IPS-18a (cell line): ENCODE data around the gene ARAF.
A peak's percentile ranks its signal among the peaks of the same experiment; 100 is the strongest.

Source experiments
- H3K27ac ChIP-seq: one replicate; pipeline ENCODE4 v1.5.1; 2013; ENCODE audit warnings: low read length
- H3K27me3 ChIP-seq: one replicate; pipeline ENCODE4 v1.6.1; 2013; ENCODE audit warnings: mild to moderate bottlenecking, low read length; ENCODE audit not compliant: control insufficient read depth, insufficient read depth
- H3K36me3 ChIP-seq: one replicate; pipeline ENCODE4 v1.6.1; 2013; ENCODE audit warnings: low read depth, low read length; ENCODE audit not compliant: control insufficient read depth
- H3K4me1 ChIP-seq: one replicate; pipeline ENCODE4 v1.6.1; 2013; ENCODE audit warnings: low read depth, low read length; ENCODE audit not compliant: control insufficient read depth
- H3K4me3 ChIP-seq: one replicate; pipeline ENCODE4 v1.5.1; 2013; ENCODE audit warnings: low read length
- H3K9ac ChIP-seq: one replicate; pipeline ENCODE4 v1.6.1; 2013; ENCODE audit warnings: mild to moderate bottlenecking, low read length, moderate library complexity
- H3K9me3 ChIP-seq: one replicate; pipeline ENCODE4 v1.6.1; 2013; ENCODE audit warnings: low read depth, low read length; ENCODE audit not compliant: control insufficient read depth

ARAF gene

DNA sequence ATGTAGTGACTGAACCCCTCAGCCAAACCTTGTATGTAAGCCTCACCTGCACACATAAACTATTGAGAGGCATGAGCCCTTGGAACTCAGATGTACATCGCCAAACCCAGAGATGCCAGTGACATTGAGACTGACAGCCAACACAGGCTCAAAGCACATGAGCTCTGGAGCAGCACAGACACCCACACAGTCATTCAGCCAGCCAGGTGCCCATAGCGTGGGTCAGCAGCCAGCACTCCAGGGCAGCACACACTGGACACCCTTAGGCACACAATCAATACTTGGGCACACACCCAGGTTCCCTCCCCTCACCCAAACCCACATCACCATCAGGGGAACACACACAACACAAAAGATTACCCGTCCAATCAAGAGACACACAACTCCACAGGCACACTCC lies 16.9 kb downstream of the ARAF start:
- Histone ChIP-seq H3K4me3 (no peak overlapping the region), H3K27ac (no peak overlapping the region), H3K36me3 (no peaks in the 10 kb centered on the region), H3K9me3 (no peaks in the 10 kb centered on the region), H3K4me1 (peaks cover 3% of the 10 kb centered on the region), H3K9ac (no peak overlapping the region), H3K27me3 (no peaks in the 10 kb centered on the region)

DNA sequence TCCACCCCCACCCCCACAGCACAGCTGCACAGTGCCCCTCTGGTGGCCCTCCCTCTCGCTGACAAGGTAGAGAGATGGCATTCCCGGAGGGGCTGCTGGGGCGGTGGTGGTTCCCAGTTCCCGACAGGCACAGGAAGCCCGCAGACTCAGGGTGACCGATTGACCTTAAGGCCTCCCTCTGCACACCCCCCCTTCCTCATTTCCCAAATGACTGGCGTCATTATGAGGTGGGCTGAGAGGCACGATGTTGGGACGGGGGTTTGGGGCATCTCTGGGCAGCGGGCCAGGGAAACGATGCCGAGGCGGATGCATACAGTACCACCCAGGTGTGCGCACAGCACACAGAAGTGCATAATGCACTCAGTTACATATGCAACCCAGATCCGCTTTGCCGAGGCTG lies 17.7 kb downstream of the ARAF start:
- no peaks in the 10 kb centered on the region for H3K27me3 ChIP-seq
- no peaks in the 10 kb centered on the region for H3K36me3 ChIP-seq
- no peaks in the 10 kb centered on the region for H3K4me1 ChIP-seq
- no peaks in the 10 kb centered on the region for H3K9me3 ChIP-seq
- H3K27ac ChIP-seq, result no peak overlapping the region
- H3K9ac ChIP-seq, result no peak overlapping the region
- no peak overlapping the region for H3K4me3 ChIP-seq

DNA sequence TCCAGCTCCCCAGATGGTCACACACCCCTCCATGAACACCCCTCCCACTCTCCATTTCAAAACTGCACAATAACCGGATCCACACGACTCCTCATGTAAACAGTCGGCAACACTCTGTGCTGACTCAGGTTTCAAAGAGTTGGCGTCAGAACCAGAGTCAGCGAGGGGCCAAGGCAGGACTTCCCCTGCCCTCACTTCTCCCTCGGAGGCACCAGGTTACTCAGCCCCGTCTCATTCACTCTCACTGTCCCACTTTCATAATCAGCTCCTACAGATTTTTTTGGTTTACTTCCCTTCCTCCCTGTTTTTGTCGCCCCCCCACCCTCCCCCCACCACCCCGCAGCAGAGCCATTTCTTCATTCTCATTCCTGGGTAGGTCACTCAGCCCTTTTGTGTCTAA lies 18.5 kb downstream of the ARAF start:
- no peaks in the 10 kb centered on the region for H3K4me1 ChIP-seq
- no peak overlapping the region for H3K4me3 ChIP-seq
- no peaks in the 10 kb centered on the region for H3K36me3 ChIP-seq
- H3K9ac ChIP-seq, result no peak overlapping the region
- H3K27me3 ChIP-seq, result no peaks in the 10 kb centered on the region
- no peak overlapping the region for H3K27ac ChIP-seq
- H3K9me3 ChIP-seq, result peaks cover 3% of the 10 kb centered on the region

DNA sequence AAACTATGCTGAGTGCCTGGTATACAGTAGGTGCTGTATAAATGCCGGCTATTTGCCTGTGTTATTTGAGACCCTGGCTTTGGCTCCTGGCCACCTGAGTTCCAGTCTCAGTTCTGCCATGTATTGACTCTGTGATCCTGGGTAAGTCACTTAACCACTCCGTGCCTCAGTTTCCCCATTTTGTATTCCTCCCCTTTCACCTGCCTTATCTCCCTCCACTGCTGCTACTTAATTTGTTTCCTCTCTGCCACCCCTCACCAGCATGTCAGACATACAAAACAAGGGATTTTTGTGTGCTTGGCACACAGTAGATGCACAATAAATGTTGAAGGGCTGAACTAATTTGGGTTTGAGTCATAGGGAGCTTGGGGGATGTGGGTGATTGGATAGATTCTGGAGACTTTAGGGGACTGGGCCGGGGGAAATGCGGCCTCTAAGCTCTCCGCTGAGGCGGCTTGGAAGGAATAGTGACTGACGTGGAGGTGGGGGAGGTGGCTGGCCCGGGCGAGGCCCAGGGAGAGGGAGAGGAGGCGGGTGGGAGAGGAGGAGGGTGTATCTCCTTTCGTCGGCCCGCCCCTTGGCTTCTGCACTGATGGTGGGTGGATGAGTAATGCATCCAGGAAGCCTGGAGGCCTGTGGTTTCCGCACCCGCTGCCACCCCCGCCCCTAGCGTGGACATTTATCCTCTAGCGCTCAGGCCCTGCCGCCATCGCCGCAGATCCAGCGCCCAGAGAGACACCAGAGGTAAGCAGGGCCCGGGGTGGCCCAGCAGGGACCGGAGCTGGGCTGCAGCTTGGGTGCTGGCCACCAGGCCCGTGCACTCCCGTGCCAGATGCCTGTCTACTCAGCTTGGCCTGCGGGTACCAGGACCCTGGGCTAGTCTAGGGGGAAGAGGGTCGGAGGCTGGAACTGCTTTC lies 21.0 kb downstream of the ARAF start, which contains the start of gene TIMP1:
Gene TIMP1, plus strand, starts transcription at position 706 of the 917 bp plus-strand sequence. CDS start 980 bp downstream, outside the sequence.
- Histone ChIP-seq H3K9ac (no peak within 1 kb of the TSS), H3K4me1 (no peaks in the 10 kb centered on the region), H3K27ac (no peak within 1 kb of the TSS), H3K36me3 (no peaks in the 10 kb centered on the region), H3K4me3 (peak within 1 kb of the TSS; percentile 46), H3K27me3 (no peaks in the 10 kb centered on the region), H3K9me3 (peaks cover 8% of the 10 kb centered on the region)

- Histone ChIP-seq H3K27me3 (no peaks in the 10 kb centered on the region), H3K27ac (no peak overlapping the region), H3K36me3 (no peaks in the 10 kb centered on the region), H3K4me3 (no peak overlapping the region), H3K9ac (no peak overlapping the region), H3K9me3 (peaks cover 8% of the 10 kb centered on the region), H3K4me1 (no peaks in the 10 kb centered on the region)
These were observed 22.3 kb downstream of the ARAF start for GRCh38 chrX:47583240-47583861.

DNA sequence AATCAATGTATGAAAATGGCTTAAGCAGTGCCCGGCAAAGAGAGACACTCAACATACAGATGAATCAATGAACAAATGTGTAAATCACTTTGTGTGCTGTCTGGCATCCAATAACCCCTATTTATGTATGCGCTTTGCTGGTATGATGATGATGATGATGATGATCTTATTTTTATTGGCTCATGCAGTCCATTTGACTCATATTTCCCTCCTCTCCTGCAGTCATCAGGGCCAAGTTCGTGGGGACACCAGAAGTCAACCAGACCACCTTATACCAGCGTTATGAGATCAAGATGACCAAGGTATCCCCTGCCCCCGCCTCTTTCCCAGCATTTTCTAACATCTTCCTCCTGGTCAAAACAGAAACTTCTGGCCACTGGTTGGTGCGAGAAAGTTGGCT lies 23.7 kb downstream of the ARAF start:
- Histone ChIP-seq H3K27ac (no peak overlapping the region), H3K36me3 (no peaks in the 10 kb centered on the region), H3K9me3 (peaks cover 8% of the 10 kb centered on the region), H3K4me3 (no peak overlapping the region), H3K27me3 (no peaks in the 10 kb centered on the region), H3K9ac (no peak overlapping the region), H3K4me1 (no peaks in the 10 kb centered on the region)

DNA sequence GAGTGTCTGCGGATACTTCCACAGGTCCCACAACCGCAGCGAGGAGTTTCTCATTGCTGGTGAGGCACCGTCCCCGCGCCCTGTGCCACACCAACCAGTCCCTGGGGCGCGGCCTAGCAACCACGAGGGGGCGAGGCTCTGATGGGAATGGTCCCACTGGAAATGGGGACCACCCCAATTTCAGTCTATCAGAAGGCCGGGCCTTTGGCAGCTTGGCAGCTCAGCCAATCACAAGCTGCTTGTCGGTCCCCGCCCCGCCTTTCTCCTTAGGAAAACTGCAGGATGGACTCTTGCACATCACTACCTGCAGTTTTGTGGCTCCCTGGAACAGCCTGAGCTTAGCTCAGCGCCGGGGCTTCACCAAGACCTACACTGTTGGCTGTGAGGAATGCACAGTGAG lies 24.3 kb downstream of the ARAF start:
- no peaks in the 10 kb centered on the region for H3K27me3 ChIP-seq
- H3K27ac ChIP-seq, result no peak overlapping the region
- H3K36me3 ChIP-seq, result no peaks in the 10 kb centered on the region
- no peak overlapping the region for H3K9ac ChIP-seq
- no peak overlapping the region for H3K4me3 ChIP-seq
- H3K4me1 ChIP-seq, result no peaks in the 10 kb centered on the region
- H3K9me3 ChIP-seq, result peaks cover 8% of the 10 kb centered on the region

DNA sequence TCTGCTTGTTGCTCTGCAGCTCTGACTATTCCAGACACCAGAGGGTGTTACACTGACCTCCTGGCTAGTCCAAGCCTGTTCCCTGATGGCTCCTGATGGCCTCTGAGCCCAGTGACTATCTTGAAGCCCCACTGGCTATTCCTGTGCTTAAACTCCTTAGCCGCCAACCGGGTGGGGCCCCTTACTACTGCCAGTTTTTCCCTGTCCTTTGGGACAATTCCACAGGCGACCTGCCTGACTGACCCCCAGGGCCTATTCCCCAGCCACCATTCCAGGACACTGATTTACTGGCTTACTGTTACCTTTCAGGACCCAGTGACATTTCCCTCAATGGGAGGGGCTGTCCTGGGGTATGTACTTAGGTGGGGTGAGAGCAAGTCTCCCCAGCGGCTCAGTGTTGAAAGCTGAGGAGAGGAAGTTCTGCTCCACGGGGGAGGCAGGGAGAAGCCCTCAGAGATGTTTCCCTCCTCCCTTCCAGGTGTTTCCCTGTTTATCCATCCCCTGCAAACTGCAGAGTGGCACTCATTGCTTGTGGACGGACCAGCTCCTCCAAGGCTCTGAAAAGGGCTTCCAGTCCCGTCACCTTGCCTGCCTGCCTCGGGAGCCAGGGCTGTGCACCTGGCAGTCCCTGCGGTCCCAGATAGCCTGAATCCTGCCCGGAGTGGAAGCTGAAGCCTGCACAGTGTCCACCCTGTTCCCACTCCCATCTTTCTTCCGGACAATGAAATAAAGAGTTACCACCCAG lies 25.2 kb downstream of the ARAF start:
- Histone ChIP-seq H3K9me3 (peaks cover 8% of the 10 kb centered on the region), H3K27ac (no peak overlapping the region), H3K4me3 (no peak overlapping the region)

GRCh38 chrX:47587091-47587891 lies 26.3 kb downstream of the ARAF start:
- no peak overlapping the region for H3K4me3 ChIP-seq
- no peaks in the 10 kb centered on the region for H3K27me3 ChIP-seq
- H3K4me1 ChIP-seq, result no peaks in the 10 kb centered on the region
- H3K9ac ChIP-seq, result no peak overlapping the region
- H3K9me3 ChIP-seq, result peaks cover 8% of the 10 kb centered on the region
- H3K36me3 ChIP-seq, result no peaks in the 10 kb centered on the region
- no peak overlapping the region for H3K27ac ChIP-seq

More for the DNA sequence above, 25.2 kb downstream of the ARAF start:
- Histone ChIP-seq H3K36me3 (no peaks in the 10 kb centered on the region), H3K27me3 (no peaks in the 10 kb centered on the region), H3K4me1 (no peaks in the 10 kb centered on the region), H3K9ac (no peak overlapping the region)

GRCh38 chrX:47587906-47588735 lies 27.1 kb downstream of the ARAF start:
- Histone ChIP-seq H3K9me3 (peaks cover 8% of the 10 kb centered on the region), H3K27ac (no peak overlapping the region), H3K4me3 (no peak overlapping the region), H3K36me3 (no peaks in the 10 kb centered on the region), H3K4me1 (no peaks in the 10 kb centered on the region), H3K9ac (no peak overlapping the region), H3K27me3 (no peaks in the 10 kb centered on the region)
